HEK293 (cell line): ENCODE results near the gene BMPR1A.
A peak's percentile ranks its signal among the peaks of the same experiment; 100 is the strongest.

ENCODE experiments used
- CTCF ChIA-PET: fragments of 350-600 bp; formaldehyde crosslinking; extraction: SDS; loops from one replicate; lab custom pipeline; 2021; ENCODE audit warnings: antibody characterized with exemption; lab: Yijun Ruan, JAX
- POLR2A ChIA-PET: fragments of 300-600 bp; formaldehyde crosslinking; extraction: SDS; loops from one replicate; lab custom pipeline; 2020; ENCODE audit warnings: antibody characterized with exemption, inconsistent platforms; lab: Yijun Ruan, JAX
- H3K27ac ChIP-seq: fragments of 200-500 bp; sonication (Bioruptor generic); 2 replicates; pipeline ENCODE4 v1.5.1; 2014; ENCODE audit warnings: low read depth, low read length, control low read depth, inconsistent platforms; ENCODE audit errors: extremely low read depth
- H3K36me3 ChIP-seq, 2 experiments: fragments of 200-500 bp in 1 of 2; sonication (Bioruptor generic) in 1 of 2; 1 replicate in 1 of 2; 2 replicates in 1 of 2; pipeline ENCODE4 v1.5.1; 2014 to 2017; ENCODE audit warnings: inconsistent platforms in 2 of 2, low read length in 2 of 2; ENCODE audit not compliant: control insufficient read depth in 2 of 2, insufficient read depth in 1 of 2
- H3K4me1 ChIP-seq: fragments of 200-500 bp; sonication (Bioruptor generic); 2 replicates; pipeline ENCODE4 v1.5.1; 2014; ENCODE audit warnings: mild to moderate bottlenecking, low read length, inconsistent platforms; ENCODE audit not compliant: control insufficient read depth, insufficient read depth
- H3K4me3 ChIP-seq: 2 replicates; pipeline ENCODE4 v1.5.1; 2011; ENCODE audit warnings: low read depth, mild to moderate bottlenecking, control low read depth, low read length, moderate library complexity
- H3K9me3 ChIP-seq: fragments of 200-500 bp; sonication (Bioruptor generic); 2 replicates; pipeline ENCODE4 v1.5.1; 2014; ENCODE audit warnings: low read depth, low read length, inconsistent platforms; ENCODE audit not compliant: control insufficient read depth, insufficient read depth
- REPIN1 ChIP-seq: fragments of 450-650 bp; formaldehyde crosslinking; IDR thresholded peaks from 2 replicates; pipeline ENCODE4 v1.5.1; 2017; ENCODE audit warnings: missing biosample characterization, missing genetic modification characterization, low read depth
- TSHZ1 ChIP-seq: fragments of 450-650 bp; formaldehyde crosslinking; IDR thresholded peaks from 2 replicates; pipeline ENCODE4 v1.5.1; 2016; ENCODE audit warnings: missing biosample characterization, missing genetic modification characterization, borderline replicate concordance
- WT1 ChIP-seq: fragments of 450-650 bp; formaldehyde crosslinking; IDR thresholded peaks from 2 replicates; pipeline ENCODE4 v1.5.1; 2016; ENCODE audit warnings: missing biosample characterization, missing genetic modification characterization
- ZBTB7A ChIP-seq: fragments of 450-650 bp; formaldehyde crosslinking; IDR thresholded peaks from 2 replicates; pipeline ENCODE4 v1.5.1; 2016; ENCODE audit warnings: low read depth, missing biosample characterization, missing genetic modification characterization
- ZFP37 ChIP-seq: fragments of 450-650 bp; formaldehyde crosslinking; IDR thresholded peaks from 2 replicates; pipeline ENCODE4 v1.5.1; 2016; ENCODE audit warnings: missing biosample characterization, missing genetic modification characterization
- ZIC2 ChIP-seq: fragments of 450-650 bp; formaldehyde crosslinking; IDR thresholded peaks from 2 replicates; pipeline ENCODE4 v1.5.1; 2016; ENCODE audit warnings: missing biosample characterization, missing genetic modification characterization
- ZNF2 ChIP-seq: fragments of 450-650 bp; formaldehyde crosslinking; IDR thresholded peaks from 2 replicates; pipeline ENCODE4 v1.5.1; 2016; ENCODE audit warnings: missing biosample characterization, missing genetic modification characterization
- ZNF211 ChIP-seq: fragments of 450-650 bp; formaldehyde crosslinking; IDR thresholded peaks from 2 replicates; pipeline ENCODE4 v1.5.1; 2016; ENCODE audit warnings: low read depth, missing biosample characterization, missing genetic modification characterization
- ZNF280D ChIP-seq: fragments of 450-650 bp; formaldehyde crosslinking; IDR thresholded peaks from 2 replicates; pipeline ENCODE4 v1.5.1; 2016; ENCODE audit warnings: missing biosample characterization, missing genetic modification characterization
- ZNF341 ChIP-seq: fragments of 450-650 bp; formaldehyde crosslinking; IDR thresholded peaks from 2 replicates; pipeline ENCODE4; 2016; ENCODE audit warnings: low read depth, missing biosample characterization, missing genetic modification characterization
- ZNF362 ChIP-seq: fragments of 450-650 bp; formaldehyde crosslinking; IDR thresholded peaks from 2 replicates; pipeline ENCODE4 v1.5.1; 2016; ENCODE audit warnings: missing biosample characterization, missing genetic modification characterization
- ZNF37A ChIP-seq: fragments of 450-650 bp; IDR thresholded peaks from 2 replicates; pipeline ENCODE4 v1.5.1; 2018; ENCODE audit warnings: missing biosample characterization, missing genetic modification characterization
- ZNF398 ChIP-seq: fragments of 450-650 bp; formaldehyde crosslinking; IDR thresholded peaks from 2 replicates; pipeline ENCODE4 v1.5.1; 2017; ENCODE audit warnings: missing biosample characterization, missing genetic modification characterization
- ZNF501 ChIP-seq: fragments of 450-650 bp; formaldehyde crosslinking; IDR thresholded peaks from 2 replicates; pipeline ENCODE4 v1.5.1; 2016; ENCODE audit warnings: missing biosample characterization, missing genetic modification characterization
- ZNF654 ChIP-seq: fragments of 450-650 bp; formaldehyde crosslinking; IDR thresholded peaks from 2 replicates; pipeline ENCODE4 v1.5.1; 2016; ENCODE audit warnings: low read depth, missing biosample characterization, missing genetic modification characterization
- ZNF660 ChIP-seq: fragments of 450-650 bp; IDR thresholded peaks from 2 replicates; pipeline ENCODE4 v1.5.1; 2018; ENCODE audit warnings: missing biosample characterization, mild to moderate bottlenecking, missing genetic modification characterization
- ZSCAN4 ChIP-seq: fragments of 450-650 bp; formaldehyde crosslinking; IDR thresholded peaks from 2 replicates; pipeline ENCODE4 v1.5.1; 2017; ENCODE audit warnings: missing biosample characterization, missing genetic modification characterization

BMPR1A gene

GRCh38 chr10:86899132-86899531, 142.7 kb downstream of the BMPR1A start:
- no peak for TF ChIP-seq ZNF362 (tag by site-specific recombination)
- TF ChIP-seq ZNF501 (tag by site-specific recombination): no peak
- no peak for TF ChIP-seq ZNF398 (tag by site-specific recombination)
- no peak for TF ChIP-seq ZFP37
- TF ChIP-seq TSHZ1 (tag by site-specific recombination): no peak
- TF ChIP-seq ZNF280D (tag by site-specific recombination): no peak
- no peak for TF ChIP-seq ZIC2 (tag by site-specific recombination)
- no peak for TF ChIP-seq WT1 (tag by site-specific recombination)
- H3K9me3 ChIP-seq: no peaks in the 10 kb centered on the region
- CTCF ChIA-PET: interaction anchor here (0.8 to 6.2 kb wide), 17 partner anchors 9 to 210 kb away, joined by 3 to 34 read pairs (median 4); no protein-coding TSS in a partner anchor
- H3K4me1 ChIP-seq: no peaks in the 10 kb centered on the region
- H3K27ac ChIP-seq: no peak overlapping the region
- POLR2A ChIA-PET: interaction anchor here (2.6 kb wide), 1 partner anchor 143 kb away, joined by 9 read pairs; the partner anchor contains the start of gene BMPR1A
- H3K4me3 ChIP-seq: no peak overlapping the region
- peaks cover 8 to 32% of the 10 kb centered on the region in 2 experiments for H3K36me3 ChIP-seq

GRCh38 chr10:86899670-86900276, 143.4 kb downstream of the BMPR1A start:
- CTCF ChIA-PET: interaction anchor here (0.5 to 6.2 kb wide), 23 partner anchors 8 to 318 kb away, joined by 3 to 34 read pairs (median 4); partner anchors contain the start of gene BMPR1A
- Histone ChIP-seq H3K36me3 (peaks cover 12 to 38% of the 10 kb centered on the region in 2 experiments), H3K27ac (no peak overlapping the region), H3K4me1 (no peaks in the 10 kb centered on the region), H3K4me3 (no peak overlapping the region), H3K9me3 (no peaks in the 10 kb centered on the region)
- POLR2A ChIA-PET: interaction anchor here (2.6 kb wide), 1 partner anchor 143 kb away, joined by 9 read pairs; the partner anchor contains the start of gene BMPR1A
- TF ChIP-seq ZNF654 (peak; percentile 71), ZNF398 (tag by site-specific recombination) (no peak), WT1 (tag by site-specific recombination) (no peak), ZNF660 (tag by site-specific recombination) (0 out of 2 replicates have a peak, but pooled peaks have one; percentile 46), ZNF2 (0 out of 2 replicates have a peak, but pooled peaks have one; percentile 19), ZNF37A (tag by site-specific recombination) (no peak), ZNF211 (tag by site-specific recombination) (no peak), ZSCAN4 (no peak), ZBTB7A (no peak), ZNF341 (no peak), REPIN1 (no peak)
